Stimulated activated CD8-positive, alpha-beta memory T cell treated with anti-CD3 and anti-CD28 coated beads, Interleukin-4, amount 100 ng/mL, for 4 hours (primary cell): Measurements from ENCODE around the gene MS4A10.

ENCODE experiments used
- DNase-seq, 2 donors: peaks; one replicate each; pipeline ENCODE4 v3.0.0-alpha.2; 2020; ENCODE audit warnings: low read depth in 2 of 2, low spot score in 1 of 2

The MS4A10 gene

GRCh38 chr11:60848714-60849151 lies 63.6 kb downstream of the MS4A10 start:
- DNase-seq = no peak

GRCh38 chr11:60849641-60850520 lies 64.7 kb downstream of the MS4A10 start:
- no peak for DNase-seq
